SU-DHL-6 (cell line): ENCODE measurements around the gene CACNA1C.

Source experiments
- H2AFZ ChIP-seq: fragments of 200-600 bp; sonication (generic); 2 replicates; pipeline ENCODE4 v1.6.1; 2014; ENCODE audit warnings: low read depth, mild to moderate bottlenecking, moderate library complexity, mixed read lengths, antibody characterized with exemption, low read length; ENCODE audit not compliant: severe bottlenecking
- H3F3A ChIP-seq: fragments of 200-600 bp; shearing (Covaris generic); 2 replicates; pipeline ENCODE4 v1.6.0; 2016; ENCODE audit warnings: antibody characterized with exemption, mild to moderate bottlenecking; ENCODE audit not compliant: insufficient read depth
- H3K27ac ChIP-seq: fragments of 200-600 bp; sonication (generic); 2 replicates; pipeline ENCODE4 v1.5.1; 2016; ENCODE audit warnings: low read depth, mild to moderate bottlenecking, low read length, moderate library complexity, mixed read lengths
- H3K27me3 ChIP-seq: fragments of 200-600 bp; sonication (generic), shearing (Covaris generic); 2 replicates; pipeline ENCODE4 v1.6.0; 2014; ENCODE audit warnings: mild to moderate bottlenecking, low read length
- H3K36me3 ChIP-seq: fragments of 200-600 bp; sonication (generic); 2 replicates; pipeline ENCODE4 v1.6.1; 2014; ENCODE audit warnings: mild to moderate bottlenecking, low read length, mixed read lengths
- H3K4me2 ChIP-seq: fragments of 300-600, 200-600 bp; shearing (Covaris generic), sonication (generic); 2 replicates; pipeline ENCODE4 v1.6.0; 2014; ENCODE audit warnings: low read length, low read depth, mild to moderate bottlenecking; ENCODE audit not compliant: poor library complexity, severe bottlenecking
- H3K4me3 ChIP-seq: fragments of 200-600 bp; sonication (generic); 2 replicates; pipeline ENCODE4 v1.5.1; 2014; ENCODE audit warnings: antibody characterized with exemption, low read length, mild to moderate bottlenecking, mixed read lengths; ENCODE audit not compliant: insufficient read depth, poor library complexity, severe bottlenecking
- H3K79me2 ChIP-seq: fragments of 200-600 bp; sonication (generic); 2 replicates; pipeline ENCODE4 v1.6.1; 2014; ENCODE audit warnings: mild to moderate bottlenecking, low read length, moderate library complexity; ENCODE audit not compliant: insufficient read depth
- H3K9ac ChIP-seq: fragments of 200-600 bp; sonication (generic); 2 replicates; pipeline ENCODE4 v1.7.0; 2014; ENCODE audit warnings: mild to moderate bottlenecking, low read length
- H3K9me2 ChIP-seq: fragments of 200-600 bp; sonication (generic); replicated peaks from 2 replicates; pipeline ENCODE4 v1.6.1; 2014; ENCODE audit warnings: low read length; ENCODE audit not compliant: insufficient read depth
- H3K9me3 ChIP-seq: fragments of 200-600 bp; sonication (generic); 2 replicates; pipeline ENCODE4 v1.6.1; 2014; ENCODE audit warnings: low read length, mixed read lengths; ENCODE audit not compliant: insufficient read depth
- H4K20me1 ChIP-seq: fragments of 200-600 bp; sonication (generic); 2 replicates; pipeline ENCODE4 v1.6.1; 2014; ENCODE audit warnings: low read depth, mild to moderate bottlenecking, antibody characterized with exemption, low read length, moderate library complexity, mixed read lengths
- CTCF ChIP-seq: fragments of 200-600 bp; sonication (generic); IDR thresholded peaks from one replicate; pipeline ENCODE4 v1.5.1; 2017; ENCODE audit warnings: antibody characterized with exemption, mild to moderate bottlenecking, low read length, moderate library complexity; ENCODE audit not compliant: insufficient read depth, poor library complexity, severe bottlenecking
- EZH2phosphoT487 ChIP-seq: fragments of 200-600 bp; sonication (generic), shearing (Covaris generic); conservative IDR thresholded peaks from 2 replicates; pipeline ENCODE4 v1.6.1; 2018; ENCODE audit warnings: mild to moderate bottlenecking, antibody characterized with exemption, low read length, moderate library complexity, mixed read lengths

Gene CACNA1C

GRCh38 chr12:2652011-2652400 lies 599.2 kb downstream of the CACNA1C start:
- H2AFZ ChIP-seq: no peak overlapping the region
- H3K27me3 ChIP-seq: no peaks in the 10 kb centered on the region
- no peak overlapping the region for H3K4me2 ChIP-seq
- H3K27ac ChIP-seq: no peak overlapping the region
- H3K4me3 ChIP-seq: no peak overlapping the region
- no peaks in the 10 kb centered on the region for H3K79me2 ChIP-seq
- H3F3A ChIP-seq: no peaks in the 10 kb centered on the region
- no peaks in the 10 kb centered on the region for H3K9me2 ChIP-seq
- H3K9ac ChIP-seq: no peak overlapping the region
- H4K20me1 ChIP-seq: no peaks in the 10 kb centered on the region
- H3K36me3 ChIP-seq: no peaks in the 10 kb centered on the region
- TF ChIP-seq CTCF: no peak
- no peak for TF ChIP-seq EZH2phosphoT487
- no peaks in the 10 kb centered on the region for H3K9me3 ChIP-seq

- Histone ChIP-seq H3K9ac (no peak overlapping the region), H3K4me2 (no peak overlapping the region), H3K27ac (no peak overlapping the region), H3K36me3 (no peaks in the 10 kb centered on the region), H3K9me3 (no peaks in the 10 kb centered on the region), H4K20me1 (no peaks in the 10 kb centered on the region), H2AFZ (no peak overlapping the region), H3K9me2 (no peaks in the 10 kb centered on the region), H3K27me3 (no peaks in the 10 kb centered on the region), H3K79me2 (no peaks in the 10 kb centered on the region), H3F3A (no peaks in the 10 kb centered on the region), H3K4me3 (no peak overlapping the region)
- TF ChIP-seq CTCF (no peak), EZH2phosphoT487 (no peak)
Measured at GRCh38 chr12:2652401-2653081, 599.8 kb downstream of the CACNA1C start.

- Histone ChIP-seq H3K27me3 (no peaks in the 10 kb centered on the region), H3K79me2 (no peaks in the 10 kb centered on the region), H3K9me2 (no peaks in the 10 kb centered on the region), H3K4me2 (no peak overlapping the region), H3K36me3 (no peaks in the 10 kb centered on the region), H3K9ac (no peak overlapping the region), H2AFZ (no peak overlapping the region), H3K9me3 (no peaks in the 10 kb centered on the region), H4K20me1 (no peaks in the 10 kb centered on the region), H3F3A (no peaks in the 10 kb centered on the region), H3K27ac (no peak overlapping the region), H3K4me3 (no peak overlapping the region)
- TF ChIP-seq CTCF: no peak
- no peak for TF ChIP-seq EZH2phosphoT487
Measured at GRCh38 chr12:2653461-2653965, 600.7 kb downstream of the CACNA1C start.
